GM20431 (cell line): ENCODE measurements around the gene PHYKPL.
"Not testable (repeated sequence)": the region's sequence is repeated elsewhere in the genome, so short reads cannot be mapped to it uniquely, and the experiment has no call there.

Experiments
- in situ Hi-C: fragments of 300-500 bp; cut with MseI, MboI; formaldehyde crosslinking; loops from one replicate; pipeline ENCODE4 v1.15.0; 2020; ENCODE audit warnings: low sequenced_read_pairs; ENCODE audit not compliant: unreplicated experiment

Gene PHYKPL

GRCh38 chr5:178241688-178242231 lies 9.2 kb upstream of the PHYKPL start:
- in situ Hi-C loops: no loop called here

- in situ Hi-C loops: no loop called here
Measured at GRCh38 chr5:178241231-178241663, 8.6 kb upstream of the PHYKPL start.

- in situ Hi-C loops: no loop called here
Measured at GRCh38 chr5:178240766-178241165, 8.2 kb upstream of the PHYKPL start.

GRCh38 chr5:178240341-178240741 lies 7.7 kb upstream of the PHYKPL start:
- in situ Hi-C loops: no loop called here

- in situ Hi-C loops: not testable (repeated sequence)
Measured at GRCh38 chr5:178239626-178240301, 7.2 kb upstream of the PHYKPL start.

GRCh38 chr5:178238711-178239592 lies 6.3 kb upstream of the PHYKPL start:
- in situ Hi-C loops: no loop called here

- in situ Hi-C loops: no loop called here
Measured at GRCh38 chr5:178238313-178238635, 5.7 kb upstream of the PHYKPL start.

GRCh38 chr5:178237431-178238312 lies 5.1 kb upstream of the PHYKPL start:
- in situ Hi-C loops: no loop called here

- in situ Hi-C loops: no loop called here
Measured at GRCh38 chr5:178236679-178237078, 4.1 kb upstream of the PHYKPL start.

GRCh38 chr5:178236126-178236525 lies 3.5 kb upstream of the PHYKPL start:
- in situ Hi-C loops: no loop called here

- in situ Hi-C loops: no loop called here
Measured at GRCh38 chr5:178235588-178235974, 3.0 kb upstream of the PHYKPL start.

- in situ Hi-C loops: no loop called here
Measured at GRCh38 chr5:178234750-178235587, 2.4 kb upstream of the PHYKPL start.

- in situ Hi-C loops: no loop called here
Measured at GRCh38 chr5:178234121-178234749, 1.6 kb upstream of the PHYKPL start.

- in situ Hi-C loops: no loop called here
Measured at GRCh38 chr5:178232920-178233429, 373 bp upstream of the PHYKPL start.

- in situ Hi-C loops: no loop called here
Measured at GRCh38 chr5:178231539-178232123, 971 bp downstream of the PHYKPL start.

GRCh38 chr5:178230879-178231538 lies 1.6 kb downstream of the PHYKPL start:
- in situ Hi-C loops: no loop called here

GRCh38 chr5:178229861-178230260 lies 2.7 kb downstream of the PHYKPL start:
- in situ Hi-C loops: no loop called here

- in situ Hi-C loops: not testable (repeated sequence)
Measured at GRCh38 chr5:178229111-178229510, 3.5 kb downstream of the PHYKPL start.
